Breast epithelium (tissue), 3 donors: Measurements from ENCODE around the gene NIN.

Experiments
- CTCF ChIP-seq, 3 donors: fragments of 450-650 bp; IDR thresholded peaks; one replicate each; pipeline ENCODE4 v1.5.1; 2016 to 2017; ENCODE audit warnings: antibody characterized with exemption in 3 of 3, mild to moderate bottlenecking in 3 of 3, moderate library complexity in 3 of 3
- POLR2A ChIP-seq: fragments of 450-650 bp; IDR thresholded peaks from one replicate; pipeline ENCODE4 v1.6.1; 2016; ENCODE audit warnings: antibody characterized with exemption, mild to moderate bottlenecking, moderate library complexity
- POLR2AphosphoS5 ChIP-seq, 3 donors: sonication (generic); formaldehyde crosslinking; IDR thresholded peaks; one replicate each; pipeline ENCODE4 v1.6.1; 2017; ENCODE audit warnings: antibody characterized with exemption in 3 of 3

- TF ChIP-seq CTCF (IDR thresholded peaks at IDR 0.05) (no peak), POLR2A (no peak), POLR2AphosphoS5 (IDR thresholded peaks at IDR 0.05) (no peak)
These were observed 38.9 kb downstream of the NIN start for GRCh38 chr14:50792051-50792477.
